B cell (primary cell): ENCODE data around the gene TAF8. TPM values are rescaled to one million over a fixed set of nuclear protein-coding genes. Genes with fewer than 3 reads are reported as not detected.

Experiments used
- ATAC-seq: fragments of 200-7000 bp; cut with Tn5 transposase; one replicate; pipeline ENCODE4 v1.10.0; 2021; ENCODE audit warnings: low read depth, mild to moderate bottlenecking, moderate number of reproducible peaks, moderate library complexity
- CTCF ChIA-PET: fragments of 350-600 bp; sonication (Branson Sonifier 250); formaldehyde crosslinking; loops from one replicate; lab custom pipeline; 2021; ENCODE audit warnings: antibody characterized with exemption, inconsistent platforms; lab: Charles Lee
- POLR2A ChIA-PET: fragments of 350-600 bp; sonication (Branson Sonifier 250); formaldehyde crosslinking; loops from one replicate; lab custom pipeline; 2021; ENCODE audit warnings: antibody characterized with exemption; lab: Charles Lee
- DNase-seq: peaks from one replicate; pipeline ENCODE4 v3.0.0; 2013
- H2AFZ ChIP-seq: 2 replicates; pipeline ENCODE4 v1.6.1; 2012; ENCODE audit warnings: mild to moderate bottlenecking, low read depth, low read length; ENCODE audit not compliant: insufficient read depth, poor library complexity, severe bottlenecking
- H3K27ac ChIP-seq, 2 donors: 1 replicate in 1 of 2; 2 replicates in 1 of 2; pipeline ENCODE4 v1.5.1; 2012 to 2013; ENCODE audit warnings: low read length in 2 of 2, mild to moderate bottlenecking in 2 of 2, moderate library complexity in 1 of 2
- H3K27me3 ChIP-seq, 4 experiments: fragments of 200-600 bp in 1 of 4; sonication (generic) in 1 of 4; replicated peaks in 1 of 4; 1 replicate in 2 of 4; 2 replicates in 2 of 4; pipeline versions ENCODE4 v1.6.1 to v1.7.0; 2013 to 2016; ENCODE audit warnings: low read length in 3 of 4, mild to moderate bottlenecking in 2 of 4, mixed read lengths in 1 of 4, moderate library complexity in 1 of 4; ENCODE audit not compliant: insufficient read depth in 4 of 4, control insufficient read depth in 3 of 4; ENCODE audit errors: control extremely low read depth in 1 of 4
- H3K36me3 ChIP-seq, 2 experiments: replicated peaks in 1 of 2; 1 replicate in 1 of 2; 2 replicates in 1 of 2; pipeline versions ENCODE4 v1.6.1 to v1.7.1; 2013; ENCODE audit warnings: low read length in 1 of 2; ENCODE audit not compliant: insufficient read depth in 2 of 2, control insufficient read depth in 1 of 2; ENCODE audit errors: control extremely low read depth in 1 of 2, extremely low read depth in 1 of 2
- H3K4me1 ChIP-seq, 2 donors: fragments of 200-600 bp in 1 of 2; sonication (generic) in 1 of 2; 1 replicate in 1 of 2; 2 replicates in 1 of 2; pipeline versions ENCODE4 v1.5.1 to v1.6.1; 2013 to 2017; ENCODE audit warnings: low read length in 2 of 2; ENCODE audit not compliant: control insufficient read depth in 2 of 2, insufficient read depth in 2 of 2
- H3K4me2 ChIP-seq: replicated peaks from 2 replicates; pipeline ENCODE3; 2012; ENCODE audit warnings: mild to moderate bottlenecking, low read depth, low read length; ENCODE audit not compliant: poor library complexity, severe bottlenecking
- H3K4me3 ChIP-seq, 5 experiments: fragments of 200-600 bp in 1 of 5; sonication (generic) in 1 of 5; 1 replicate in 3 of 5; 2 replicates in 2 of 5; pipeline versions ENCODE4 v1.5.1 to v1.7.0; 2011 to 2016; ENCODE audit warnings: low read length in 4 of 5, mild to moderate bottlenecking in 4 of 5, low read depth in 2 of 5, control low read depth in 1 of 5, moderate library complexity in 1 of 5; ENCODE audit not compliant: insufficient read depth in 1 of 5; ENCODE audit errors: control extremely low read depth in 1 of 5, extremely low read depth in 1 of 5
- H3K79me2 ChIP-seq: fragments of 200-600 bp; sonication (generic); one replicate; pipeline ENCODE4 v1.6.0; 2016; ENCODE audit warnings: low read length; ENCODE audit not compliant: control insufficient read depth, insufficient read depth
- H3K9ac ChIP-seq: fragments of 200-600 bp; sonication (generic); 2 replicates; pipeline ENCODE4 v1.6.1; 2017; ENCODE audit warnings: mild to moderate bottlenecking, low read length, moderate library complexity
- H3K9me3 ChIP-seq, 3 donors: one replicate each; pipeline versions ENCODE4 v1.6.1 to v1.7.1; 2013; ENCODE audit warnings: low read length in 2 of 3; ENCODE audit not compliant: control insufficient read depth in 2 of 3, insufficient read depth in 1 of 3; ENCODE audit errors: control extremely low read depth in 1 of 3
- H4K20me1 ChIP-seq: 2 replicates; pipeline ENCODE4 v1.6.0; 2012; ENCODE audit warnings: mild to moderate bottlenecking, low read length; ENCODE audit not compliant: insufficient read depth, control insufficient read depth, poor library complexity, severe bottlenecking
- H3K27ac Mint-ChIP-seq: one replicate; pipeline ENCODE4 v1.8.0; 2021; ENCODE audit warnings: mixed read lengths
- H3K27me3 Mint-ChIP-seq: one replicate; pipeline ENCODE4 v1.8.0; 2021; ENCODE audit warnings: mixed read lengths
- H3K4me1 Mint-ChIP-seq: one replicate; pipeline ENCODE4 v1.8.0; 2021; ENCODE audit warnings: mixed read lengths
- H3K4me3 Mint-ChIP-seq: one replicate; pipeline ENCODE4 v1.8.0; 2021; ENCODE audit warnings: mixed read lengths
- H3K9me3 Mint-ChIP-seq: one replicate; pipeline ENCODE4 v1.8.0; 2022; ENCODE audit warnings: mixed read lengths; ENCODE audit not compliant: insufficient read depth
- EZH2 ChIP-seq: IDR thresholded peaks from 2 replicates; pipeline ENCODE4 v1.6.1; 2012; ENCODE audit warnings: borderline replicate concordance, low read depth, mild to moderate bottlenecking, moderate library complexity, low read length; ENCODE audit not compliant: insufficient read depth, poor library complexity, severe bottlenecking
- WGBS: methylation state at CpG from one replicate; pipeline ENCODE4 v1.1.5; 2013; ENCODE audit warnings: missing lambda C conversion rate; ENCODE audit not compliant: insufficient coverage; 5-methylcytosine and 5-hydroxymethylcytosine counted together
- intact Hi-C: fragments of 100-400 bp; cut with micrococcal nuclease; formaldehyde crosslinking; loops from one replicate; pipeline ENCODE4 v1.10.0; 2022
- polyA plus RNA-seq: library from polyadenylated mRNA; depleted of rRNA; stranded (reverse); fragments of >200 nt; gene quantifications from 2 replicates; pipeline ENCODE4 v1.2.3, GENCODE V29; 2012
- total RNA-seq, 2 donors: library from RNA; stranded (reverse); fragments of 120-200 nt in 1 of 2; gene quantifications; 1 replicate in 1 of 2; 2 replicates in 1 of 2; pipeline versions ENCODE4 v1.2.3 to v1.2.4, GENCODE V29; 2013 to 2022
- TF ChIP-seq, protein P1 (sequence below): fragments of 200-600 bp; IDR thresholded peaks from one replicate; pipeline ENCODE4 v1.8.0; 2022; ENCODE audit warnings: antibody characterized with exemption, mild to moderate bottlenecking

TAF8 gene
- total and polyA plus RNA-seq, 2 donors (not counting 1 experiment from before 2014, with no cell fraction given), result 30.6 to 67.0 TPM

- intact Hi-C loops, result loop anchor here (1.0 kb wide), 1 partner anchor 23 kb away; no protein-coding TSS in a partner anchor
- peak overlapping the region; percentile 99 for H3K4me3 Mint-ChIP-seq
Observed at GRCh38 chr6:42047790-42048405, 2.4 kb upstream of the TAF8 start.

More at GRCh38 chr6:42047790-42048405, 2.4 kb upstream of the TAF8 start:
- Histone ChIP-seq H3K36me3 (peaks cover 0 to 22% of the 10 kb centered on the region in 2 experiments), H3K4me1 (peaks cover 61 to 70% of the 10 kb centered on the region in 2 donors), H2AFZ (peak overlapping the region; percentile 77), H3K27ac (peak overlapping the region; percentile 65 to 81), H3K9ac (peak overlapping the region; percentile 97), H3K9me3 (no peaks in the 10 kb centered on the region), H3K79me2 (peaks cover 88% of the 10 kb centered on the region), H3K4me2 (peak overlapping the region; percentile 87), H4K20me1 (peaks cover 31% of the 10 kb centered on the region), H3K4me3 (peak overlapping the region; percentile 83 to 99 (median 90)), H3K27me3 (no peaks in the 10 kb centered on the region)
- Mint-ChIP-seq H3K27me3 (no peaks in the 10 kb centered on the region), H3K4me1 (peaks cover 80% of the 10 kb centered on the region), H3K9me3 (no peaks in the 10 kb centered on the region), H3K27ac (peak overlapping the region; percentile 99)
- ATAC-seq, result no peak
- DNase-seq, result no peak
- ChIA-PET CTCF (interaction anchor here (0.9 to 15.3 kb wide), 8 partner anchors 8 to 499 kb away, joined by 3 to 263 read pairs (median 129); partner anchors contain the start of genes BYSL, CCND3, MED20 and PRICKLE4), POLR2A (interaction anchor here (0.6 to 3.1 kb wide), 8 partner anchors 12 to 261 kb away, joined by 3 to 36 read pairs (median 4); partner anchors contain the start of genes TOMM6 and USP49)
- WGBS, result 0% methylated on average over 5 of the region's 8 CpGs
- no peak for TF ChIP-seq EZH2
- TF ChIP-seq, protein P1, sequence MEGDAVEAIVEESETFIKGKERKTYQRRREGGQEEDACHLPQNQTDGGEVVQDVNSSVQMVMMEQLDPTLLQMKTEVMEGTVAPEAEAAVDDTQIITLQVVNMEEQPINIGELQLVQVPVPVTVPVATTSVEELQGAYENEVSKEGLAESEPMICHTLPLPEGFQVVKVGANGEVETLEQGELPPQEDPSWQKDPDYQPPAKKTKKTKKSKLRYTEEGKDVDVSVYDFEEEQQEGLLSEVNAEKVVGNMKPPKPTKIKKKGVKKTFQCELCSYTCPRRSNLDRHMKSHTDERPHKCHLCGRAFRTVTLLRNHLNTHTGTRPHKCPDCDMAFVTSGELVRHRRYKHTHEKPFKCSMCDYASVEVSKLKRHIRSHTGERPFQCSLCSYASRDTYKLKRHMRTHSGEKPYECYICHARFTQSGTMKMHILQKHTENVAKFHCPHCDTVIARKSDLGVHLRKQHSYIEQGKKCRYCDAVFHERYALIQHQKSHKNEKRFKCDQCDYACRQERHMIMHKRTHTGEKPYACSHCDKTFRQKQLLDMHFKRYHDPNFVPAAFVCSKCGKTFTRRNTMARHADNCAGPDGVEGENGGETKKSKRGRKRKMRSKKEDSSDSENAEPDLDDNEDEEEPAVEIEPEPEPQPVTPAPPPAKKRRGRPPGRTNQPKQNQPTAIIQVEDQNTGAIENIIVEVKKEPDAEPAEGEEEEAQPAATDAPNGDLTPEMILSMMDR, result no peak
